H1 (cell line): ENCODE measurements around the gene CPEB1. TPM values are rescaled to one million over a fixed set of nuclear protein-coding genes. Genes with fewer than 3 reads are reported as not detected.

ENCODE experiments used
- PHF8 ChIP-seq: fragments of 200-600 bp; sonication (generic); conservative IDR thresholded peaks from 2 replicates; pipeline ENCODE4 v1.7.1; 2012; ENCODE audit warnings: low read depth, mild to moderate bottlenecking, inconsistent platforms, low read length, moderate library complexity
- polyA plus RNA-seq, 7 experiments: library from polyadenylated mRNA; depleted of rRNA in 3 of 7; stranded (reverse) in 5 of 7; unstranded in 2 of 7; fragments of >200 nt in 5 of 7; fragments of 200-250 nt in 2 of 7; gene quantifications; 1 replicate in 5 of 7; 2 replicates in 1 of 7; 4 replicates in 1 of 7; pipeline versions ENCODE4 v1.2.1 to v1.2.3, GENCODE V29; 2011 to 2013; ENCODE audit warnings: missing spikeins in 2 of 7, mixed read lengths in 2 of 7
- total RNA-seq: library from RNA; stranded (reverse); fragmentation: NEBNext Ultra II Directional; extraction: Animal tissue kit (Norgen Biotek cat#: 25700); gene quantifications from 2 replicates; pipeline ENCODE4 v1.2.1, GENCODE V29; 2021

CPEB1 gene
- total and polyA plus RNA-seq, 2 of the 8 experiments (the other 6 are each of a cell fraction or from before 2014, with no cell fraction given), result 4.4 to 4.5 TPM

- no peak for TF ChIP-seq PHF8
These were observed 2.2 kb upstream of the CPEB1 start (continued) for GRCh38 chr15:82649226-82649999.
